GM12864 (cell line): ENCODE data around the gene PGD.

ENCODE experiments used
- DNase-seq: peaks from one replicate; pipeline ENCODE4 v3.0.0-alpha.2; 2011; ENCODE audit warnings: low read depth
- H3K4me3 ChIP-seq: 2 replicates; pipeline ENCODE4 v1.5.1; 2011; ENCODE audit warnings: mild to moderate bottlenecking, low read depth, low read length, control low read depth
- TF ChIP-seq, protein P1 (sequence below): IDR thresholded peaks from 2 replicates; pipeline ENCODE4 v1.5.1; 2011; ENCODE audit warnings: low read depth, mild to moderate bottlenecking, moderate library complexity, low read length, control low read depth, inconsistent platforms; ENCODE audit errors: missing control alignments

Gene PGD

DNA sequence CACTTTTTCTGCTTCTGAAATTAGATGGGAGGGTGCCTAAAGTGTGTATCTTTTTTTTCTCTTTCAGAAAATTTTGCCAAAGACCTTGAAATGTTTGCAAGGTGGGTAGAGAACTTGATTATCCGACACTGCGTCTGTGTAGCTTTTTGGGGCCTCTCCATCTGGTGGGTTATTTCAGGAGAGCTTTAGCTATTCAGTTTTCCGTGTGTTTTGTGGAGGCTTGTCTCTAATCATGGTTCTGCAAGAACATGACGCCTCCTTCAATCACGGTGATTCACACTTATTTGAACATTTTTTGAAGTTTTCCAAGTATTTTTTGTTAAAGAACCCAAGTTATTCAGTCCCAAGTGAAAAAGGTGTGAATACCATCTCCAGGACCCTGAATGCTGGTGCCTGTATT lies 35.7 kb downstream of the PGD start:
- no peak for DNase-seq
- TF ChIP-seq, protein P1, sequence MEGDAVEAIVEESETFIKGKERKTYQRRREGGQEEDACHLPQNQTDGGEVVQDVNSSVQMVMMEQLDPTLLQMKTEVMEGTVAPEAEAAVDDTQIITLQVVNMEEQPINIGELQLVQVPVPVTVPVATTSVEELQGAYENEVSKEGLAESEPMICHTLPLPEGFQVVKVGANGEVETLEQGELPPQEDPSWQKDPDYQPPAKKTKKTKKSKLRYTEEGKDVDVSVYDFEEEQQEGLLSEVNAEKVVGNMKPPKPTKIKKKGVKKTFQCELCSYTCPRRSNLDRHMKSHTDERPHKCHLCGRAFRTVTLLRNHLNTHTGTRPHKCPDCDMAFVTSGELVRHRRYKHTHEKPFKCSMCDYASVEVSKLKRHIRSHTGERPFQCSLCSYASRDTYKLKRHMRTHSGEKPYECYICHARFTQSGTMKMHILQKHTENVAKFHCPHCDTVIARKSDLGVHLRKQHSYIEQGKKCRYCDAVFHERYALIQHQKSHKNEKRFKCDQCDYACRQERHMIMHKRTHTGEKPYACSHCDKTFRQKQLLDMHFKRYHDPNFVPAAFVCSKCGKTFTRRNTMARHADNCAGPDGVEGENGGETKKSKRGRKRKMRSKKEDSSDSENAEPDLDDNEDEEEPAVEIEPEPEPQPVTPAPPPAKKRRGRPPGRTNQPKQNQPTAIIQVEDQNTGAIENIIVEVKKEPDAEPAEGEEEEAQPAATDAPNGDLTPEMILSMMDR, result no peak
- H3K4me3 ChIP-seq, result no peak overlapping the region

DNA sequence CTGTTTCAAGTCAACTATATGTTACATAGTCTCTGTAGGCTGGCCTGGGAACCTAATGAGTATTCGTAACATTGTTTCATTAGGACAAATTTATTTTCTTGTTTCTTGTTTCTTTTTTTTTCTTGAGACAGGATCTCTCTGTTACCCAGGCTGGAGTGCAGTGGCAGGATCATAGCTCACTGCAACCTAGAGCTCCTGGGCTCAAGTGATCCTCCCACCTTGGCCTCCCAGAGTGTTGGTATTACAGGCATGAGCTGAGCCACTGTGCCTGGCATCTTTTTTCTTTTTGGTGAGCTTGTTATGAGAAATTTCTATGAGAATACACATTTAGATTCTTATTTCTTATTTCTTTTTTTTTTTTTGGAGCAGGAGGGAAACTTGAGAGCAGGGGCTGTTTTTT lies 38.2 kb downstream of the PGD start:
- TF ChIP-seq, protein P1, result no peak
- DNase-seq, result no peak
- no peak overlapping the region for H3K4me3 ChIP-seq

GRCh38 chr1:10438677-10439163 lies 39.9 kb downstream of the PGD start:
- no peak overlapping the region for H3K4me3 ChIP-seq
- DNase-seq, result no peak
- TF ChIP-seq, protein P1, result no peak

- TF ChIP-seq, protein P1, result no peak
- DNase-seq, result no peak
- H3K4me3 ChIP-seq, result no peak overlapping the region
These were observed 41.4 kb downstream of the PGD start for GRCh38 chr1:10440305-10440704.

GRCh38 chr1:10440794-10441193 lies 41.9 kb downstream of the PGD start:
- TF ChIP-seq, protein P1, result no peak
- no peak for DNase-seq

DNA sequence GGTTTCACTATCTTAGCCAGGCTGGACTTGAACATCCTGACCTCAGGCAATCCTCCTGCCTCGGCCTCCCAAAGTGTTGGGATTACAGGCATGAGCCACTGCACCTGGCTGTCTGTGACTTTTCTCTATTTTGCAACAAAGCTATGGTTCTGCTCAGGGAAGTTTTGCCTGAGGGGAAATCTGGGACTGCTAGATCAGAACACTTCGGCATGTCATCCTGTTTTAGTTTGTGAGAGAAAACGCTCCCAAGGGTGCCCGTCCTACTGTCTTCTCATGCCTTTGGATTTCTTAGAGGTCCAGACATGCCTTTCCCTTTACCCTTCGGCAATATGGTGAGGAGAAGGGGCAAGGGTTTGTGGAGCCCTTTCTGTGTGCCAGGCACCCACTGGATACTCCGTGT lies 45.4 kb downstream of the PGD start:
- DNase-seq, result no peak
- TF ChIP-seq, protein P1, result no peak
- H3K4me3 ChIP-seq, result no peak overlapping the region

More at GRCh38 chr1:10440794-10441193, 41.9 kb downstream of the PGD start:
- no peak overlapping the region for H3K4me3 ChIP-seq

- TF ChIP-seq, protein P1, result no peak
- H3K4me3 ChIP-seq, result no peak overlapping the region
- DNase-seq, result no peak
These were observed 46.0 kb downstream of the PGD start for GRCh38 chr1:10444795-10445397.
